Right kidney (tissue), 1 donor: ENCODE measurements around the gene SLC6A13.
A peak's percentile ranks its signal among the peaks of the same experiment; 100 is the strongest.

ENCODE experiments used
- DNase-seq: peaks from one replicate; pipeline ENCODE4 v3.0.0-alpha.2; 2016

SLC6A13 gene

DNA sequence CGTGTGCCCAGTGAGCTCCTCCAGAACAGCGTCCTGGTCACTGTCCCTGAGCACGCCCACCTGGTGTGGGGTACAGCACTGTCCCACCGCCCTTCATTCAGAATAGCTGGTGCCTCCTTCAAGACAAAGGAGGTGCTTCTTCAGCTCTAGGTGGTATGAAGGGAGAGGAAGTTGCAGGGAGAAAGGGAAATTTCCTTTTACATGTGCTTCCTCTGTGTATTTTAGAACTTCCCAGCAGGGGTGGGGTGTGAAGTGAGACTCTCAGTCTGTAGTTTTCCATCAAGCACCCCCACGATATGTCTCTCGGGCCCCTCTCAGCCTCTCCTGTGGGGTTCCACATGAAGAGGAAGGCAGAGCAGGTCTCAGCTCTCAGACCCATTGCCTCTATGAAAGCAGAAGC lies 47.5 kb downstream of the SLC6A13 start:
- DNase-seq: no peak

DNA sequence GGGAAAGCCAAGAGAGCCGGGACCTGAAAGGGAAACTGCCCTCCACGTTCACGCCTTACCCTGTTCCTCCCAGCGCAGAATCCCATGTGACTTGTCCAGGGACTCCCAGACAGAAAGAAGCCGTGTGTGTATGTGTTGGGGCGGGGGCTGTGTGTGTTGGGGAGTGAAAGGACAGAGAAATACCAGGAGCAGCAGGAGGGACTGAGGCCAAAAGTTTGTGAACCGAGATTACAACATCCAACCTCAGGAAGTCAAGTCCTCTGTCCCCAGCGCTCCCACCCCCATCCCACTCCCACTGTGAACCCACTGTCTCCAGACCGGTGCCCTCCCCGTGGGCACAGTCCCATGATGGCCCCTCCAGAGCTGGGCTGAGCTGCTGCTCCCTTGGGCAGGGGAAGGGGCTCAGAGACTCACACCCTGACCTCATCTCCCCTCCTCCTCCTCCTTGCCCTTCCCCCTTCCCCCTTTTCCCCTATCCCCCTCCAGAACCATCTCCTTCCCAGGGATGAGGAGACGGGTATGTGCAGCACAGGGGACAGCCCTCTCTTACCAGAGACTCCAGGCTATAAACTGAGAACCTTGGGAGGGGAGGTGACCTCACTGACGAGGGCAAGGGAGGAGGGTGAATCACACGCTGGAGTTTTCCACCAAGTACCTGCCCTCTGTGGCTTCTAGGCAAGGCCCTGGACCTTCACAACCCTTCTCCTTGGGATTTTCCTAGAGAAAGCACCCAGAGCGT lies 48.5 kb downstream of the SLC6A13 start, which contains the start of gene SLC6A12:
TSS of gene SLC6A12 (minus strand) at position 155 of the 739 bp plus-strand sequence. CDS start 4,171 bp downstream, outside the sequence.
- DNase-seq: no peak

DNA sequence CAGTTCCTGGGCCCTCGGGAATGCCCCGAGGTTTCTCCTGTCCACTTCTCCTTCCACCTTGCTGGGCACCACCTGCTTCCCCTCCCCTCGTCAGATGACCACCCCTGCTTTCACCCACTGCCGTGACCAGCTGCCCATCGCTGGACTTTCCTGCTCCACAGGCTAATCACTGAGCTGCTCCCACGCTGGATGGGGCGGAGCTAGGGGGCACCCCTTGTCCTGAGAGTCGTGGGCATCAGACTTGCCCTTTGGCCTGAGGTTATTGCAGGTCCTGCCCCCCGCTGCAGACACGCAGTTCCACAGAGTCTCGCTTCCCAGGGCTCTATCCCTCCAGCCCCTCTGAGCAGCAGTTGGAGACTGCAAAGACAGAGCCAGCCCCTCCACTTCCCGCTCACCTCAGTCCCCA lies 49.1 kb downstream of the SLC6A13 start:
- peak; percentile 50 for DNase-seq

DNA sequence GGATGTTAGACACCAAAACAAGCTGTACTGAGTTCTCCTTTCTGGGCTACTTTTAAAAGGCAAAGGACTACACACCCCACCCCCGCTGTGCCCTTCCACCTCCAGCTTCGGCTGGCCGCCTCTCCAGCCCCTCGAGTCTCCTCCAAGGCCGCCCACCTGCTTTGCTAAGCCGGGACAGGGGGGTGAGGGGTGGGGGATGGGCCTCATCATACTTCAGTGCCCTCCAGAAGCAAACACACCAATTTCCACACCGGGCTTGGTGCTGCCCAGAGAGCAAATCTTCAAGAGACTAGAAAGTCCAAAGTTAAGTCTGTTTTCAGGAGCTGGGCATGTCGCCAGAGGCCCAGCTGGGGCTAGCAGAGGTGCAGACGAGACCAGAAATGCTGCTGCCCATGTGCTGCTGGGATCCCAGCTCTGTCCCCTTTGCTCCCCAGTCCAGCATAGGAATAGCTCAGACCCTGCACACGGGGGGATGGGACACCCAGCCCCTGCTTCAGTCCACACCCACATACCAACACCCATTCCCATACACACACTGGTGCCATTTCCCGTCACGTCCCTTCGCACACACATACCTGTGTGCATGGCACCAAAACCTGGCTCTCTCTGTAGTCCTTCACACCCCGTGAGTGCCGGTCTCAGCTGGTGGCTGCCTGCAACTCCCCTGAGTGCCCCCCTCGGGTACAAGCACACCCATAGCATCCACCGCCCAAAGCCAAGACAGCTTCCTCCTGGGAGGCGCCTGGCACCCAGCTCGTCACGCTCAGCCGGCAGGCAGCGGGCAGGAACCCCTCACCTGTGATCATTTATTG lies 49.7 kb downstream of the SLC6A13 start:
- peak; percentile 68 for DNase-seq

DNA sequence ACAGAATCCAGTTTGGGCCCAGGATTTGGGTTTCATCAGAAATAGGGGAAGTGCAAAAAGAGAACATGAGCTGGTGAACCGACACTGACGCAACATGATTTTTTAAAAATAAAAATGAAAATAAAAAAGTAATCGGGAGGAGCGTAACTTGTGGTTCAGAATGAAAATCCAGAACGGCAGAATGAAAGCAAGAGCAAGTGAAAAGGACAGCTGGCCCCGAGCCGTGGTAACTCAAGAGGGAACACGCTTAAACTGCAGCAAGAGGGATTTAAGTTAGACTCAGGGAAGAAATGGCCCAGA lies 50.3 kb downstream of the SLC6A13 start:
- DNase-seq: no peak

DNA sequence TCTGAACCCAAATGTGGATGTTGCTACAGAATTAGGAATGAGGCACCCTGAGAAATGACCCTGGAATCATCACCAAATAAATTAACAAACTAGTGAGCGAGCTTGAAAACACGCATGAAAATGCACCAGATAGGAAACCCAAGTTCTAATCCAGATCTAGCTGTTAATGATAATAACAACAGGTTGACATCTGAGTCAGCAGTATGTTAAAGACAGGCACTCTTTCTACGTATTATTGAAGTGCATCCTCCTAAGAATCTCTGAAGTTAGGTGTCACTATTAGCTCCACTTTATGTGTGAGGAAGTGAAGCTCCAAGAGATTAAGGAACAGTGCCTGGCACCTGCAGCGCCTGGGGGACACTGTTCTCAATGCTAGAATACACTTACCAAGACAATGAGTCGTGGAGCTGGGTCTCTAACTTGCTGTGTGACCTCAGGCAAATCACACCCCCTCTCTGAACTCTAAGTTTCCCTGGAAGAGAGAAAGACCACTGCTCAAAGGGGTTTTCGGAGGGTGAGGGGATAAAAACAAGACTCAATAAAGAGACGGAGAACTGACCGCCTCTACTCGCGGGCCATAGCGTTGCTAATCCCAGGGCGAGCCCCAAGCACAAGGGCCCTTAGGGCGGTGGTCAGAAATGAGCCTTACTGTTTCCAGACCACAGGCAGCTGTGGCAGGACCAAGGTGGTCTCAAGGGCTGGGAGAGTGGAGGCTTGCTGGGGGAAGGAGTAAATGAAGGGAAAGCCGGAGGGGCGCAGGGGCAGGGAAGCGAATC lies 50.8 kb downstream of the SLC6A13 start:
- DNase-seq: no peak

DNA sequence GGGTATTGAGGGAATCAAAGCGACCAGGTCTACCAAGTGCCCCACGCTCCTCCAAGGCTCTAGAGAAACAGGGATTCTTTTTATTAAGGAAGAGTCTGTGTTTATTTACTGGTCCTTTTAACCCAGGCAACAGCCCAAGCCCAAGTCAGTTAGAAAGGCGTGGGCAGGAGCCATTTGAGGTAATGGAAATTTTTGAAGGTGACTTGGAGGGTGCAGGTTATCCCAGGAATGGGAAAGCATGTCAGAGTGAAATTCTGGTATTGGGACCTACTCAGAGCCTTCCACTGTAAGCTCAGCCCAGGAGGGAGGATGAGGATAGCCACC lies 51.5 kb downstream of the SLC6A13 start:
- no peak for DNase-seq

DNA sequence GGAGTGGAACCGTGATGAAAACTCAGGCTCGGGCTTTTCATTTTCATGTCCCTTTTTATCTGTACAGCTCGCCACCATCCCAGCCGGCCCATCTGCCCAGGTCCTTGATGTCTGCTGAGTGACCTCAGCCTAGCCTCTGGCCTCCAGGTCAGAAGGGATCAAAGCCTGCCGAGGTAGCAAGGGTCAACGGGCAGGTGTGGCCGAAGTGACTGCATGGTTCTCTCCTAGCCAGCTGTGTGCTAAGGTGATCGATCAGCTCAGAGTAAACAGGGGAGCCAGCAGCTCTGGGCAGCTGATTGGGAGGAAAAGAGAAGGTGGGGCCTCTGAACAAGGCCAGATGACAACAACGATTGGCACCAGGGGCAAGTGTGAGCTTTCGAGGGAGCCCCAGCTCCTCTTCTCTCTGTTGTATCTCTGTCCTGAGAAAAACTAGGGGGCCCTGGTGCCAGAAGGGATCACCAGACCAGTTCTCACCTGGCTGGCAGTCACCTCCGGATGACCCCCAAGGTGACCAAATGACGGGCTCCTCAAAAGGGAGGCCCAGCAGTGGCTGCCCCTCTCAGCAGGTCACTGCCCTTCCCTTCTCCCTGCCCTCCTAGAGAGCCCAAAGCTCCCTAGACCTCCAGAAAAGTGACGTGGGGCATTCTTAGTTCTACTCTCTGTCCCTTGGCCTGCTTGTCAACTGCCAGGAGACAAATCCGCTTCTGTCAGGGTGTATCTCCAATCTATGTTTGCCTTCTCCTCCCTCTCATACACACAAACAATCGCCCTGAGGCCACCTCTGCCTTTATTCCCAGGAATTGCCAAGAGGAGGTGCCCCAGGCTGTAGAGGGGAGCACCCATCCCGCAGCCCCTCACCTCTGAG lies 52.1 kb downstream of the SLC6A13 start:
- no peak for DNase-seq

DNA sequence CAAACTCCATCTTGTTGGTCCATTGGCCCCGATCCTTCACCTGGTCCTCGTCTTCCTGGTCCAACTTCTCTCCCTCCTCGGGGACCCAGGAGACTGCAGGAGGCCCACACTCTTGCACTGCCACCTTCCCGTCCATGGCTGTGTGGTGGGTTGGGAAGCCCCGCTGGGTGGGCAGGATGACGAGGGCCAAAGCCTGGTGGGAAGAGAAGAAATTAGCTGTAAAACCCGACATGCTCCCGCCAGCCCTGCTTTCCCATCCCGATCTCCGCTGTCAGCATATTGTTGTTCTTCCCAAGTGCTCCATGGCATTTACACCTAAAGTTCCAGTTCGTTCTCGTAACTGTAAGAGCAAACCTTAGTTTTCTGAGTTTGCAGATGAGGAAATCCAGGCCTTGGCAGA lies 52.8 kb downstream of the SLC6A13 start:
- DNase-seq: no peak

DNA sequence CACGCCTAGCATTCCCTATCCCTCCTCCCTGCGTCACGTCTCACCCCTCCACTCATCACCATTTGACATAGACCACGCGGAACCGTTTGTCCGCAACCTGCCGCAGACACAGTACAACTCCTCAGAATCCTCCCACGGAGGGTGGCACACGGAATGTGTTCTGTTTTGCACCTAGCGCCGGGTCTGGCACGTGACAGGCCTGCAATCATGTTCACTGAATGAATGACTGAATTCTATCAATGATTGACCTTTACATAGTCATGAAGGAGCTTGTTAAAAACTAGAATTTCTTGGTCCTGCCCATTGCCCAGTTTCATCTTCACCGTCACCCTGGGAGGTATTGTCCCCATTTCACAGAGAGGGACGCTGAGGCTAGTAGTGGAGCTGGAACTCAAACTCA lies 53.4 kb downstream of the SLC6A13 start:
- no peak for DNase-seq

DNA sequence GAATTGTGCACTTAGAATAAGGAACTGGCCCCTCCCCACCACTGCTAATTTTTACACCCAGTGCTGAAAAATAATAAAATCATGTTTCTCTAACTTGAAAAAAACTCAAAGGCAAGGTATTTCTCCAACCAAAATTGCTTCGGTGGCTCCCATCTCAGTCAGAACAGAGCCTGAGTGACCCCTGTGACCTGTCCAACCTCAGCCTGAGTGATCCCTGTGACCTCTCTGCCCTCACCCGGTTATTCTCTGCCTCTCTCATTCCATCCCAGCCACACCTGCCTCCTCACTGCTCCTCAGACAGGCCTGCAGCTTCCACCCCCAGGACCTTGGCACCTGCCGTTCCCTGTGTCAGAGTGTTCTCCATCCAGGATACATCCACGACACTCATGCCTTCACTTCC lies 53.8 kb downstream of the SLC6A13 start:
- no peak for DNase-seq

DNA sequence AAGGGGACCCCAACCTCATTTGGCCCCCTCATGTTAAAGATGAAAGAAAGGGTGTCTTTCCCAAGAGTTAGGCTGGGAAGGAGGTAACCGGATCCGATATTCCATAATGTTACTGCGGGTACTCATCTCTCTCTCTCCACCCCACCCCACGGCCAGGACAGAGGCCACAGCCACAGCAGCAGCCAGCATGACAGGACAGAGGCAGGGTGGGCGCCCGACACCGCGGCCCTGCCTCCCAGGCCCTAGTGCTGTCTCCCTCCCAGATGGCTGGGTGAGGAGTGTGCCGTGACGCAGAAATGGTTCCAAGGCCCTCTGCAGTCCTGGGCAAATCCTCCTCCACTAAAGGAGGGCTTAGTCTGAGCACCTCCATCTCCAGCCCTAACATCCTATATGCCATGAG lies 54.8 kb downstream of the SLC6A13 start:
- DNase-seq: no peak

DNA sequence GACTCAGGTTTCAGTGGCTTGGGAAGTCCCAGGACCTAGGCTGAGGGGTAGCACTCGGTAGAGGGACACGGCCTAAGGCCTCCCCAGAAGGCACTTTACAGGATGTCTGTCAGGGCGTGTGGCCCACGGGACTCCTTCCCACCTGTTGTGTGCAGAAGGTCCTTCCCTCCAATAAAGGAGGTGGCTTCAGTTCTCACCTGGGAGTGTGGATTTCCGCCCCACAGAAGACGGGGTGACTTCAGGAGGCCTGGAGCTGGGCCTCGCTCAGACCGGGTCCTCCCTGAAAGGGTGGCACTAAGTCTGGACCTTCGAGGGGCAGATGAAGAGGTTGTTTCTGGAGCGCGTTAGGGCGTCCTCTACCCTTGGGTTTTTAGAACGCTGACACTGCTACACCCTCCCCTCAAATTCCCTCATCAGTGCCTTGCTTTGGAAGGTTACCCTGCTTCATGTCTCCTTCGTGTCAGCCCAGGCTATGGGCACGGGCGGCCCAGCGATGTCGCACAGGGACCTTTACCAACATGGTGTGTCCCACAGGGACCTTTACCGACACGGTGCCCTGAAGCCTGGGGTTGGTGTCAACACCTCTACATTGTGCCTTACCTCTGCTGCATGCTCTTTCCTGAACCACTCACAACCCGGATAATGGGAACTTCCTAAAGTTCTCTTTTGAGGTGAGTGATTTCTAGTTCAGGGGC lies 55.7 kb downstream of the SLC6A13 start:
- DNase-seq: no peak

DNA sequence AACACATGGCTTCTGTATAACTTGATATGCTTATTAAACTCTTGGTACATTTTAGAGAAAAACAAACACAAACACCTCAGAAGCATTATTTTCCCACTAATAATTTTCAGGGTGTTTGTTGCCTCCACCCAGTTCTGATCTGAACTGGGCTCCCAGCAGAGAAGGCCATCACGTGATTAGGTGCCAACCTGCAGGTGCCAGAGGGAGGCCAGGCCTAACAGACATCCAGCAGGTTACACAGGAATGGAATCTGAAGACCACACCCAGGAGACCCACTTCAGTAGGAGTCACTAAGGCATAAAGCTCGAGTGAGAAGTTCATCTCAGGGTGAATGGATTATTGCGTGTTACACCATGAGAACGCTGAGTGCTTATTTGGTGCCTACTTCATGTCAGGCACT lies 57.6 kb downstream of the SLC6A13 start:
- no peak for DNase-seq

DNA sequence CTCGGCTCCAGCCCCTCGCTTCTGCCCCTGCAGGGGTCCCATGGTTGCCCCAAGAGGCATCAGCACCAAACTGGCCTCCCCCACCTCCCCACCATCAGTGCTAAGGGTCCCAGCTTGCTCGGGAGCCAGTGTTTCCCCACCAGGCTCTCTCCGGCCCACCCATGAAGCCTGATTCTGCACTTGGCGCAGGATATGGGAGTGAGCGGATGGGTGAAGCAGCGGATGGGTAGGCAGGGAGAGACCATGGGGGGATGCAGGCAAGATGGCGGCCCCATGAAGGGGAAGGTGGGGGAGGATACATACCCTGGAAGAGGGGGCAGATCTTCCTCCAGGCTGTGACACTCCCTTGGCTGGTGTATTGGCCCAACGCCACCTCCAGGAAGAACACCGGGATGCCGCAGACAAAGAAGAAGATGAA lies 58.4 kb downstream of the SLC6A13 start:
- DNase-seq: no peak

DNA sequence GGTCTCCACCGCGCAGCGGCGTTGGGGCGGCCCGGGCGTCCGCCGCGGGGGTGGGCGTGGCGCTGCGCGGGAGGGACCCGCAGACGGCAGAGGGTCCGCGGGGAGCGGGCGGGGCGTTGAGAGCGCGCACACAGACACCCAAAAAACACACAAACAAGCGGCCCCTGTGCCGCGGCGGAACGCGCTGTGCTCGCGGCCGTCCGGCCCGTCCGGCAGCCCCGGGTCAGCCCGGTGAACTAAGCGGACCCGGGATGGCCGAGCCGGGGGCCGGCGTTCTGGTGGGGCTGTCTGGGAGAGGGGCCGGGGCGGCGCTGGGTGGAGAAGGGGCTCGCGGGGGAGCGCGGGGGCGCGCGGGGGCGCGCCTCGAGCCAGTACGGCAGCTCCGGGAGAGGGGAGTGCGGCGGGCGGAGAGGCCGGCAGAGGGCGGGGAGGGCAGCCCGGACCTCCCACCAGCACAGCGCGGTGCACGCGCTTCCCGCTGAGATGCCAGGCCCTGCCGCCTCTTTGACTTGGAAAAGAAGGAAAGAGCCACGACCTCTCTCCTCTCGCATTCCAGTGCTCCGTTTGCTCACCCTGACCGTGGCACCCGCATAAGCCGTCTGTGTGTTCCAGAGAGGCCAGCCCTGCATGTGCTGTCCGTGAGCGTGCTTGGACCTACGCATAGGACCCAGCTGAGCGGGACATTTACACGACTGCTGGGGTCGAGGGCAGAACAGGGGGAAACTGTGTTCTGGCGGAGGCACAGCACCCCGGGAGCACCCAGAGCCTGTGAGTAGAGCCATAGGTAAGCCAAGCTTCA lies 59.0 kb downstream of the SLC6A13 start:
- peak; percentile 60 for DNase-seq

DNA sequence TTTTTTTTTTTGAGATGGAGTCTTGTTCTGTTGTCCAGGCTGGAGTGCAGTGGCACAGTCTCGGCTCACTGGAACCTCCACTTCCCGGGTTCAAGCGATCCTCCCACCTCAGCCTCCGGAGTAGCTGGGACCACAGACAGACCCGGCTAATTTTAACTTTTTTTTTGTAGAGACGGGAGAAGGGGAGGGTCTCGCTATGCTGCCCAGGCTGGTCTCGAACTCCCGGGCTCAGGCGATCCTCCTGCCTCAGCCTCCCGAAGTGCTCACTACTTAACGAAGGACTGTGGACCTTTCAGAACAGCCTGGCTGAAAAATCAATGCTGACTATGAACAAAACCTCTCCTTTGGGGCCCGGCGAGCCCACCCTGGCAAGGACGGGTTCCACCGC lies 59.6 kb downstream of the SLC6A13 start:
- no peak for DNase-seq

DNA sequence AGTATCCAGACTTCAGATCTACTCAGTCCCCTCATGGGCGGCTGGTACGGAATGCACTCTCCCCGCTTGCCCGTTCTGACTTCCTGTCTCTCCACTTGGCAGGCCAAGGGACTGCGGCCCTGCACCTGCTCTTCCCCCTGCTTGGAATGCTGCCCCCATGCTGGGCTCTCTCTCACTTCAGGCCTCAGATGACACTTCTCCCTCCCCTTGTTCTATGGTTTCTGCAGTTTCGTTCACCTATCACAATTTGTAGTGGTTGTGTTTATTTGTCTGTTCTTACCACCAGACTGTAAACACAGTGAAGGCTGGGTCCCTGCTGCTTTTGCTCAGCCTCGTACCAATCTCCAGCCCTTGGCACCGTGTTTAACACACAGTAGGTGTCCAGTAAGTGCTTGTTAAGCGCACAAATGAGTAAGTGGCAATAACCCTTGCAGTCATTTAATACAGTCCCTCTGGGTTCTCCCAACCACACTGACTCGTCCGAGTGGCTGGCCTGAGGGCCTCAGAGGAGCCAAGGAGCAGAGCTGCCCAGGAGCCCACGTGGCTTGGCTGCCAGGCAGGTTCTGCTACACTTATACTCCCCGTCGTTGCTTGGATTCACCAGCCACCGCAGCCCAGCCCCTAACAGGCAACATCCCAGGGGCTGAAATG lies 60.4 kb downstream of the SLC6A13 start:
- DNase-seq: no peak

DNA sequence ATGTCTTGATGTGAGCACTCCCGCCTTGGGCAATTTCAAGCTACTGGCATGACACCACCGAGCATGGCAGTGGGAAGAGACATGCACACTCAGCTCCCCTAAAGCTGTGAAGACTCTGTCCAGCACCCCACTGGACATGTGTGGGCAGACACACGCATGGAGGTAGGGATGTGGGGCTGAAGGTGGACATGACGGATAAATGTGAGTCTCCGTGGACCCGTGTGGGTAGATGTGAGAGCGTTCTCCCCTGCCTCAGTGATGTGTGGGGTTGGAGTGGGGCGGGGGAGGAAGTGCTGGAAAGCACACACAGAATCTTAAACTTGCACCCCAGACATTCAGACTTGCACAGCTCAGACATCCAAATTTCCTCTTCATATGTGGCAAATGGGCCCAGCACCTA lies 61.3 kb downstream of the SLC6A13 start:
- no peak for DNase-seq

DNA sequence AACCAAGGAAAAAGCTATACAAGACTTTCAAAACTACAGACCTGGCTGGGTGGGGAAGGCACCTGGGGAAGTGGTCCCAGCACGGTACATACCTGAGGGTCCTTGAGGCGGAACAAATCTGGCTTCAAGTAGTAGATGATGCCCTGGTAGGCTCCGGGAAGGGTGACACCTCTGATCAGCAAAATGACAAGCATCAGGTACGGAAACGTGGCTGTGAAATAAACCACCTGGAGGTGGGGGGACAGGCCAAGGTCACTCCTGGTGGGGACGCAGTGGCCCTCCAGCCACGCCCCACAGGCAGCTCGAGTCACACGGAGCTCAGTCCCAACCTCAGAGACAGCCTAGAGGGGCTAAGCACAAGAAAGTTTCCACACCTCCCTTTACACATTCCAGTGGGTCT lies 63.9 kb downstream of the SLC6A13 start:
- DNase-seq: no peak
